Stimulated activated memory B cell treated with anti-CD40 and anti-IgM and Interleukin-4, amounts not matched to agents 10 μg/mL and 1 μg/mL and 100 μg/mL, for 72 hours (primary cell): ENCODE results near the gene C6.
"Not testable (repeated sequence)": the region's sequence is repeated elsewhere in the genome, so short reads cannot be mapped to it uniquely, and the experiment has no call there.

Source experiments
- ATAC-seq: fragments of 150-1000 bp; cut with Tn5 transposase; 2 replicates; pipeline ENCODE4 v1.10.0; 2021
- H3K27ac Mint-ChIP-seq: one replicate; pipeline ENCODE4 v1.8.0; 2022; ENCODE audit warnings: mild to moderate bottlenecking, mixed read lengths
- H3K27me3 Mint-ChIP-seq: one replicate; pipeline ENCODE4 v1.8.0; 2022; ENCODE audit warnings: mixed read lengths
- H3K36me3 Mint-ChIP-seq: one replicate; pipeline ENCODE4 v1.8.0; 2022; ENCODE audit warnings: mixed read lengths
- H3K4me1 Mint-ChIP-seq: one replicate; pipeline ENCODE4 v1.8.0; 2022; ENCODE audit warnings: mixed read lengths
- H3K4me3 Mint-ChIP-seq: one replicate; pipeline ENCODE4 v1.8.0; 2022; ENCODE audit warnings: mild to moderate bottlenecking, moderate library complexity, mixed read lengths
- H3K9me3 Mint-ChIP-seq: one replicate; pipeline ENCODE4 v1.8.0; 2022; ENCODE audit warnings: mixed read lengths

The C6 gene

GRCh38 chr5:41213340-41213739, at the start of gene C6:
Gene C6 (minus strand): TSS chr5:41213532. CDS start chr5:41203230, 10,302 bp downstream.
- H3K27ac Mint-ChIP-seq, result no peak within 1 kb of the TSS
- no peaks in the 10 kb centered on the region for H3K4me1 Mint-ChIP-seq
- ATAC-seq, result no peak
- H3K4me3 Mint-ChIP-seq, result no peak within 1 kb of the TSS
- H3K36me3 Mint-ChIP-seq, result no peaks in the 10 kb centered on the region
- H3K9me3 Mint-ChIP-seq, result peaks cover 4% of the 10 kb centered on the region
- no peaks in the 10 kb centered on the region for H3K27me3 Mint-ChIP-seq

- H3K27me3 Mint-ChIP-seq, result no peaks in the 10 kb centered on the region
- H3K4me3 Mint-ChIP-seq, result no peak overlapping the region
- no peaks in the 10 kb centered on the region for H3K36me3 Mint-ChIP-seq
- no peak overlapping the region for H3K27ac Mint-ChIP-seq
- ATAC-seq, result no peak
- H3K9me3 Mint-ChIP-seq, result peaks cover 2% of the 10 kb centered on the region
- no peaks in the 10 kb centered on the region for H3K4me1 Mint-ChIP-seq
These were observed 43.1 kb upstream of the C6 start for GRCh38 chr5:41256400-41256799.

GRCh38 chr5:41253109-41253508, 39.8 kb upstream of the C6 start:
- no peak overlapping the region for H3K4me3 Mint-ChIP-seq
- no peak overlapping the region for H3K27ac Mint-ChIP-seq
- no peaks in the 10 kb centered on the region for H3K4me1 Mint-ChIP-seq
- no peaks in the 10 kb centered on the region for H3K27me3 Mint-ChIP-seq
- ATAC-seq, result no peak
- H3K9me3 Mint-ChIP-seq, result no peaks in the 10 kb centered on the region
- no peaks in the 10 kb centered on the region for H3K36me3 Mint-ChIP-seq

- ATAC-seq, result no peak
- Mint-ChIP-seq H3K4me3 (no peak overlapping the region), H3K36me3 (no peaks in the 10 kb centered on the region), H3K9me3 (no peaks in the 10 kb centered on the region), H3K27ac (no peak overlapping the region), H3K27me3 (no peaks in the 10 kb centered on the region), H3K4me1 (no peaks in the 10 kb centered on the region)
These were observed 38.7 kb upstream of the C6 start for GRCh38 chr5:41252036-41252435.

- Mint-ChIP-seq H3K27ac (no peak overlapping the region), H3K27me3 (no peaks in the 10 kb centered on the region), H3K36me3 (no peaks in the 10 kb centered on the region), H3K4me1 (no peaks in the 10 kb centered on the region), H3K4me3 (no peak overlapping the region), H3K9me3 (no peaks in the 10 kb centered on the region)
- ATAC-seq, result no peak
These were observed 37.1 kb upstream of the C6 start for GRCh38 chr5:41250351-41250987.

GRCh38 chr5:41247135-41247534, 33.8 kb upstream of the C6 start:
- no peak for ATAC-seq
- Mint-ChIP-seq H3K4me1 (no peaks in the 10 kb centered on the region), H3K9me3 (peaks cover 3% of the 10 kb centered on the region), H3K36me3 (no peaks in the 10 kb centered on the region), H3K27ac (no peak overlapping the region), H3K4me3 (no peak overlapping the region), H3K27me3 (no peaks in the 10 kb centered on the region)

GRCh38 chr5:41246376-41246775, 33.0 kb upstream of the C6 start:
- no peak overlapping the region for H3K27ac Mint-ChIP-seq
- no peaks in the 10 kb centered on the region for H3K27me3 Mint-ChIP-seq
- H3K9me3 Mint-ChIP-seq, result peaks cover 3% of the 10 kb centered on the region
- H3K36me3 Mint-ChIP-seq, result no peaks in the 10 kb centered on the region
- no peak overlapping the region for H3K4me3 Mint-ChIP-seq
- no peak for ATAC-seq
- H3K4me1 Mint-ChIP-seq, result no peaks in the 10 kb centered on the region

- Mint-ChIP-seq H3K36me3 (no peaks in the 10 kb centered on the region), H3K27me3 (no peaks in the 10 kb centered on the region), H3K27ac (no peak overlapping the region)
These were observed 30.2 kb upstream of the C6 start for GRCh38 chr5:41243558-41243957.

GRCh38 chr5:41240985-41241384, 27.7 kb upstream of the C6 start:
- Mint-ChIP-seq H3K4me1 (no peaks in the 10 kb centered on the region), H3K9me3 (peaks cover 7% of the 10 kb centered on the region), H3K27me3 (no peaks in the 10 kb centered on the region), H3K27ac (no peak overlapping the region), H3K4me3 (no peak overlapping the region), H3K36me3 (no peaks in the 10 kb centered on the region)
- ATAC-seq, result no peak

More at GRCh38 chr5:41243558-41243957, 30.2 kb upstream of the C6 start:
- no peak for ATAC-seq
- Mint-ChIP-seq H3K4me1 (no peaks in the 10 kb centered on the region), H3K9me3 (peaks cover 3% of the 10 kb centered on the region), H3K4me3 (no peak overlapping the region)

- Mint-ChIP-seq H3K27ac (no peak overlapping the region), H3K36me3 (no peaks in the 10 kb centered on the region), H3K27me3 (no peaks in the 10 kb centered on the region), H3K4me1 (no peaks in the 10 kb centered on the region), H3K4me3 (no peak overlapping the region), H3K9me3 (peaks cover 7% of the 10 kb centered on the region)
- ATAC-seq, result no peak
These were observed 27.1 kb upstream of the C6 start for GRCh38 chr5:41240390-41240789.

- Mint-ChIP-seq H3K4me3 (no peak overlapping the region), H3K9me3 (peaks cover 17% of the 10 kb centered on the region), H3K4me1 (no peaks in the 10 kb centered on the region), H3K27me3 (no peaks in the 10 kb centered on the region), H3K27ac (no peak overlapping the region), H3K36me3 (no peaks in the 10 kb centered on the region)
- ATAC-seq, result no peak
These were observed 21.1 kb upstream of the C6 start for GRCh38 chr5:41234475-41234874.

- ATAC-seq, result no peak
- Mint-ChIP-seq H3K4me1 (no peaks in the 10 kb centered on the region), H3K27me3 (no peaks in the 10 kb centered on the region), H3K9me3 (peaks cover 26% of the 10 kb centered on the region), H3K36me3 (no peaks in the 10 kb centered on the region), H3K4me3 (no peak overlapping the region), H3K27ac (no peak overlapping the region)
These were observed 19.5 kb upstream of the C6 start for GRCh38 chr5:41232797-41233196.

- H3K27me3 Mint-ChIP-seq, ATAC-seq, H3K4me3 Mint-ChIP-seq, H3K4me1 Mint-ChIP-seq, H3K27ac Mint-ChIP-seq, H3K36me3 Mint-ChIP-seq: not testable (repeated sequence)
- H3K9me3 Mint-ChIP-seq, result peaks cover 29% of the 10 kb centered on the region
These were observed 16.9 kb upstream of the C6 start for GRCh38 chr5:41230276-41230675.

GRCh38 chr5:41223962-41224361, 10.6 kb upstream of the C6 start:
- Mint-ChIP-seq H3K27me3 (no peaks in the 10 kb centered on the region), H3K36me3 (no peaks in the 10 kb centered on the region), H3K4me3 (no peak overlapping the region), H3K27ac (no peak overlapping the region), H3K9me3 (peaks cover 11% of the 10 kb centered on the region), H3K4me1 (no peaks in the 10 kb centered on the region)
- no peak for ATAC-seq

GRCh38 chr5:41219658-41220269, 6.4 kb upstream of the C6 start:
- no peak overlapping the region for H3K4me3 Mint-ChIP-seq
- ATAC-seq, result no peak
- peaks cover 4% of the 10 kb centered on the region for H3K9me3 Mint-ChIP-seq
- H3K4me1 Mint-ChIP-seq, result no peaks in the 10 kb centered on the region
- H3K27ac Mint-ChIP-seq, result no peak overlapping the region
- H3K27me3 Mint-ChIP-seq, result no peaks in the 10 kb centered on the region
- H3K36me3 Mint-ChIP-seq, result no peaks in the 10 kb centered on the region

- Mint-ChIP-seq H3K27ac (no peak overlapping the region), H3K4me1 (no peaks in the 10 kb centered on the region), H3K9me3 (peaks cover 4% of the 10 kb centered on the region), H3K27me3 (no peaks in the 10 kb centered on the region), H3K4me3 (no peak overlapping the region), H3K36me3 (no peaks in the 10 kb centered on the region)
- no peak for ATAC-seq
These were observed 5.8 kb upstream of the C6 start for GRCh38 chr5:41218929-41219657.
